KG1 (cell line): ENCODE results near the gene CRHR2.
"Not testable (repeated sequence)": the region's sequence is repeated elsewhere in the genome, so short reads cannot be mapped to it uniquely, and the experiment has no call there.

Experiments used
- DNase-seq: peaks from one replicate; lab custom pipeline; 2025; lab: John Stamatoyannopoulos, UW

The CRHR2 gene

GRCh38 chr7:30682212-30683083 lies at the start of gene CRHR2:
Gene CRHR2, minus strand, starts transcription at chr7:30682456. Its CDS starts 176 bp downstream, at chr7:30682280.
- DNase-seq: no peak

DNA sequence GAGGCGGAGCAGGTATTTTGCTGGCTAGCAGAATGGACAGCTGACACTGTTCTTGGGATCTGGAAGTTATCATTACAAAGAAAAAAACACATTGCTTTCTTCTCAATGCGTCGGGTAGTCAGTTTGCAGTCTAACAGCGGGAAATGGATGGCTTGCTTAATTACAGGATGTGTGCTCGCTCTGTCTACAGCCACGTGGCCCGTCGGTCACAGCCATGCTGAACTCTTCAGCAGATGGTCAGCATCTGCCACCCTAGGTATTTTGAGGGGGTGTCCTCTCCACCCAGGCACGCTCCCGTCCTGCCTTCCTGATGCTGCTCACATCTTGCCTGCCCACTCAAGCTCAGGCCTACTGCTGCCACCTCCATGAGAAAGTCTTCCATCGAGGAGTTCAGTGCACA lies 49.3 kb upstream of the CRHR2 start:
- DNase-seq: no peak

DNA sequence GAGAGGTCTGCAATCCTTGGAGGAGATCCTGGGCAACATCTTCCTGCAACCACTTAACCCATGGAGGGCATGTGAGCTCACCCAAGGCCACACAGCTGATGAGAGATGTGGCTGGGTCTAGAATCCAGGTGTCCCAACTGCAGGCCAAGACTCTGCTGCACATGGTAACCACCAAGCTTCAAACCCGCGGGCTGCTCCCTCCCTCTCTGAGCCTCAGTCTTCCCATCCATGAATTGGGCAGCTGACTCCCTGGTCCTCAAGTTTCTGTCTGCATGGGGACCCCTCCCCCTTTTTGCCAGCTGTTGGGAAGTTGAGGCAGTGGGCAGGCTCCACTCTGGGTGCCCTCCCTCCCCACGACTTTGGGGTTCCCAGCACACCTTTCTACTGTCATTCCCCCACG lies 48.7 kb upstream of the CRHR2 start:
- DNase-seq: no peak

GRCh38 chr7:30730097-30730496 lies 47.8 kb upstream of the CRHR2 start:
- no peak for DNase-seq

GRCh38 chr7:30729642-30730041 lies 47.4 kb upstream of the CRHR2 start:
- no peak for DNase-seq

- DNase-seq: no peak
Observed at GRCh38 chr7:30728591-30729100, 46.4 kb upstream of the CRHR2 start.

GRCh38 chr7:30727061-30727945 lies 45.0 kb upstream of the CRHR2 start:
- peak; percentile 54 for DNase-seq

DNA sequence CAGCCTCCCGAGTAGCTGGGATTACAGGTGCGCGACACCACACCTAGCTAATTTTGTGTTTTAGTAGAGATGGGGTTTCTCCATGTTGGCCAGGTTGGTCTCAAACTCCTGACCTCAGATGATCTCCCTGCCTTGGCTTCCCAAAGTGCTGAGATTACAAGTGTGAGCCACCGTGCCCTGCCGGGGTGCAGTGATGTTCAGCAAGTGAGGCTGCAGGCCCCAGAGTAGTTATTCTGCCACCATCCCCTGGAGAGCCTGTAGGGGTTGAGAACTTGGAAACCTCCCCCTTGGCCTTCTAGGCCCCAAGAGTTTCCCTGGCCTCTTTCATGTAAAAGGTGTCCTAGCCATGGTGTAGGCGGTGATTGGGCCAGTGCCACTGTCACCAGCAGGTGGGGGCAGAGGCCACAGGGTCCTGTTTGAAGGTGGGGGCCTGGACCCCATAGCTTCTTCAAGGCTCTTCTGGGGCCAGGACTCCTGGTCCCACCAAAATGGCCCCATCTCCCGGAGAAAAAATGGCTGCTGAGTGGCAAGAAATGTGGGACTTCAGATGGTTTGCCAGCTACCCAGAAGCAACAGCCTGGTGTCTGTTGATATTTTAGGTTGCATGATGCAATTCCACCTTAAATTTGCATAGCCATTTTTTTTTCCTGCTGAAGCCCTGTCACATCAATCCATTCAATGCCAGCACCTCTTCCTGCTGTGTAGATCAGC lies 44.2 kb upstream of the CRHR2 start:
- no peak for DNase-seq

GRCh38 chr7:30723776-30724175 lies 41.5 kb upstream of the CRHR2 start:
- DNase-seq: no peak

- DNase-seq: no peak
Observed at GRCh38 chr7:30722671-30723070, 40.4 kb upstream of the CRHR2 start.

DNA sequence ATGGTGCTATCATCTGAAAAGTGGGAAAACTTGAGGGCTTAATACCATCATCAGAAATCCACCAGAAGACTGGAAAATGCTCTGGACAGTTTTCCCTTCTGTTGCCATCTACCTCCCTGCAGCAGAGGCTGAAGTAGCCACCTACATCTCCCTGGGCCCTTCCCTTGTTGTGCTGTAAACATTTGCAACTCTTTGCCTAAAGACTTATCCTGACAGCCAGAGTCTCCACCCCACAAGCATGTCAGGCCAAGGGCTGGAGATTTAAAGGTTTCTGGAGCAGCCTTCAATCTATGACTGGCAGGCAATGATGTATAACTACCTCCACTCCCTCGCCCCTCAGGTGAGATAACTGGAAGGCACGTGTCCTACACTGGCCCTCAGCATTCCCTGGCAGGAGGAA lies 39.9 kb upstream of the CRHR2 start:
- no peak for DNase-seq

- no peak for DNase-seq
Observed at GRCh38 chr7:30721211-30721610, 39.0 kb upstream of the CRHR2 start.

- not testable (repeated sequence) for DNase-seq
Observed at GRCh38 chr7:30719434-30719833, 37.2 kb upstream of the CRHR2 start.

- no peak for DNase-seq
Observed at GRCh38 chr7:30717181-30717580, 34.9 kb upstream of the CRHR2 start.

DNA sequence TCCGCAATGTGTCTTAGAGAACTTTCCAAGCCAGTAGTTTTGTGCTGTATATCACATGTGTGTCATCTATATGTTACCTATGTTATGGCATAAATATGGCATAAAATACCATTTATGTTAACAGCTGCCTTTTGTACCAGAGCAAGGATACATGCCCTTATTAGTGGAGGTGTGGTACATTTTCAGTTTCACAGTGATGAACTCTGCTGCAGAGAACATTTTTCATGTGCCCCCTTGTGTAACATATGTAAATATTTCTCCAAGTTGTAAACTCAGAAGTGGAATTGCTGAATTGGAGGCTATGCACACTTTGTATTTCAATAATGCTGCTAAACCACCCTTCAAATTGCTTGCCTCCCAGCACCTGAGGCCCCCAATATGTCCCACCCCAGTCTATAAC lies 31.9 kb upstream of the CRHR2 start:
- DNase-seq: no peak

GRCh38 chr7:30713392-30713791 lies 31.1 kb upstream of the CRHR2 start:
- DNase-seq: no peak

DNA sequence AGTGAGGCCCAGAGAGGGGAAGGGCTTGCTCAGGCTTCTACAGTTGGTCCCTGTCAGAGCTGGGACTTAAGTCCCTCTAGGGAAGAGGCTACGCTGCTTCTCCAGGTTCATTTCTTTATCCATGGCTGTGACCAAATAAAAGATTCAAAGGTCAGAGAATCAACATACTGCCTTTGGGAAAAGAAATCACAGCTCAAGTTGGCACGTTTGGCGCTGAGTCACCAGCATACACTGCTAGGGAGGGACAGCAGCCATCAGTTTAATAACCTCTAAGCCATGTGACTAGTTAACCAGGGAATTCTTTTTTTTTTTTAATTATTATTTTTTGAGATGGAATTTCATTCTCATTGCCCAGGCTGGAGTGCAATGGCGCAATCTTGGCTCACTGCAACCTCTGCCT lies 28.4 kb upstream of the CRHR2 start:
- no peak for DNase-seq

- DNase-seq: no peak
Observed at GRCh38 chr7:30709549-30709948, 27.3 kb upstream of the CRHR2 start.

- DNase-seq: no peak
Observed at GRCh38 chr7:30708983-30709382, 26.7 kb upstream of the CRHR2 start.

GRCh38 chr7:30708412-30708811 lies 26.2 kb upstream of the CRHR2 start:
- no peak for DNase-seq

- DNase-seq: no peak
Observed at GRCh38 chr7:30707391-30708357, 25.4 kb upstream of the CRHR2 start.
